GM23338 (cell line): ENCODE measurements around the gene PBLD.

Experiments used
- CTCF ChIP-seq, 2 experiments: fragments of 200-600 bp in 1 of 2; sonication (generic) in 1 of 2; conservative IDR thresholded peaks; 2 replicates each; pipeline versions ENCODE4 v1.5.1 to v1.6.1; 2016 to 2017; ENCODE audit warnings: antibody characterized with exemption in 2 of 2, low read depth in 2 of 2, mild to moderate bottlenecking in 2 of 2, moderate library complexity in 1 of 2
- EZH2 ChIP-seq: fragments of 200-600 bp; sonication (generic); IDR thresholded peaks from one replicate; pipeline ENCODE4 v1.8.0; 2017; ENCODE audit warnings: antibody characterized with exemption, mild to moderate bottlenecking, low read depth; ENCODE audit not compliant: unreplicated experiment
- EZH2phosphoT487 ChIP-seq: fragments of 200-600 bp; sonication (generic); IDR thresholded peaks from one replicate; pipeline ENCODE4 v1.8.1; 2018; ENCODE audit warnings: antibody characterized with exemption; ENCODE audit not compliant: unreplicated experiment
- NANOG ChIP-seq: IDR thresholded peaks from 2 replicates; pipeline ENCODE4 v1.6.1; 2016; ENCODE audit warnings: antibody characterized with exemption, borderline replicate concordance
- POLR2AphosphoS5 ChIP-seq: IDR thresholded peaks from 2 replicates; pipeline ENCODE4 v1.6.1; 2016; ENCODE audit warnings: antibody characterized with exemption, low read depth
- REST ChIP-seq: IDR thresholded peaks from one replicate; pipeline ENCODE4 v1.6.1; 2018; ENCODE audit warnings: antibody characterized with exemption; ENCODE audit not compliant: unreplicated experiment

- TF ChIP-seq CTCF (conservative IDR thresholded peaks at IDR 0.05; ENCODE audit: low read depth in 2 of 2) (no peak), EZH2 (no peak), NANOG (no peak), EZH2phosphoT487 (no peak), REST (no peak), POLR2AphosphoS5 (no peak)
Observed at GRCh38 chr10:68242051-68242450, 90.7 kb downstream of the PBLD start.
